GM23338 (cell line): ENCODE results near the gene SCARF1. TPM values are rescaled to one million over a fixed set of nuclear protein-coding genes. Genes with fewer than 3 reads are reported as not detected.

Experiments used
- ATAC-seq: fragments of 200-7000 bp; cut with Tn5 transposase; 3 replicates; pipeline ENCODE4 v1.9.1; 2020
- DNase-seq: peaks from one replicate; pipeline ENCODE4 v3.0.0-alpha.2; 2015; ENCODE audit warnings: low spot score
- H2AFZ ChIP-seq: fragments of 200-600 bp; sonication (generic); 2 replicates; pipeline ENCODE4 v1.8.0; 2016; ENCODE audit warnings: antibody characterized with exemption, mild to moderate bottlenecking, moderate library complexity
- H3F3A ChIP-seq: fragments of 200-600 bp; sonication (generic); replicated peaks from 2 replicates; pipeline ENCODE4 v1.8.0; 2017; ENCODE audit warnings: antibody characterized with exemption, mixed run types, low read depth
- H3K27ac ChIP-seq: fragments of 200-600 bp; sonication (generic); 2 replicates; pipeline ENCODE4 v1.6.1; 2016; ENCODE audit warnings: low read depth
- H3K27me3 ChIP-seq: fragments of 200-600 bp; sonication (generic); 2 replicates; pipeline ENCODE4 v1.8.0; 2016; ENCODE audit warnings: mild to moderate bottlenecking, mixed run types, moderate library complexity; ENCODE audit not compliant: insufficient read depth
- H3K36me3 ChIP-seq: fragments of 200-600 bp; sonication (generic); 2 replicates; pipeline ENCODE4 v1.8.0; 2016; ENCODE audit warnings: mild to moderate bottlenecking; ENCODE audit not compliant: insufficient read depth
- H3K4me1 ChIP-seq: fragments of 200-600 bp; sonication (generic); 2 replicates; pipeline ENCODE4 v1.8.0; 2016; ENCODE audit warnings: mild to moderate bottlenecking, moderate library complexity; ENCODE audit not compliant: insufficient read depth
- H3K4me2 ChIP-seq: fragments of 200-600 bp; sonication (generic); 2 replicates; pipeline ENCODE4 v1.7.1; 2017; ENCODE audit warnings: mixed run types
- H3K4me3 ChIP-seq: fragments of 200-600 bp; sonication (generic); 2 replicates; pipeline ENCODE4 v1.6.1; 2016; ENCODE audit warnings: mixed run types
- H3K79me2 ChIP-seq: fragments of 200-600 bp; sonication (generic); replicated peaks from 2 replicates; pipeline ENCODE4 v1.8.0; 2017; ENCODE audit warnings: mild to moderate bottlenecking; ENCODE audit not compliant: insufficient read depth
- H3K9me2 ChIP-seq: fragments of 200-600 bp; sonication (generic); 2 replicates; pipeline ENCODE4 v1.8.0; 2017; ENCODE audit not compliant: insufficient read depth
- H4K20me1 ChIP-seq: fragments of 200-600 bp; sonication (generic); replicated peaks from 2 replicates; pipeline ENCODE4 v1.8.0; 2017; ENCODE audit warnings: mild to moderate bottlenecking; ENCODE audit not compliant: insufficient read depth
- H3K27ac Mint-ChIP-seq: 2 replicates; pipeline ENCODE4 v1.8.0; 2020; ENCODE audit warnings: inconsistent platforms, mild to moderate bottlenecking, moderate library complexity, mixed read lengths
- H3K27me3 Mint-ChIP-seq: 3 replicates; pipeline ENCODE4 v1.8.0; 2022; ENCODE audit warnings: low read depth, mild to moderate bottlenecking, moderate library complexity, mixed read lengths, inconsistent platforms; ENCODE audit not compliant: insufficient read depth, poor library complexity
- H3K36me3 Mint-ChIP-seq: 3 replicates; pipeline ENCODE4 v1.8.0; 2021; ENCODE audit warnings: low read depth, mild to moderate bottlenecking, inconsistent platforms, moderate library complexity, mixed read lengths
- H3K4me1 Mint-ChIP-seq: 3 replicates; pipeline ENCODE4 v1.8.0; 2020; ENCODE audit warnings: mild to moderate bottlenecking, inconsistent platforms, mixed read lengths
- H3K4me3 Mint-ChIP-seq: 3 replicates; pipeline ENCODE4 v1.8.0; 2021; ENCODE audit warnings: moderate library complexity, mild to moderate bottlenecking, inconsistent platforms, mixed read lengths
- H3K9me3 Mint-ChIP-seq: 3 replicates; pipeline ENCODE4 v1.8.0; 2020; ENCODE audit warnings: moderate library complexity, mild to moderate bottlenecking, inconsistent platforms, mixed read lengths
- CREB1 ChIP-seq: fragments of 250-450 bp; sonication (Bioruptor Pico); IDR thresholded peaks from 2 replicates; pipeline ENCODE4 v1.5.0; 2020; ENCODE audit warnings: low read depth, mild to moderate bottlenecking, moderate library complexity
- EZH2 ChIP-seq: fragments of 200-600 bp; sonication (generic); IDR thresholded peaks from one replicate; pipeline ENCODE4 v1.8.0; 2017; ENCODE audit warnings: antibody characterized with exemption, mild to moderate bottlenecking, low read depth; ENCODE audit not compliant: unreplicated experiment
- EZH2phosphoT487 ChIP-seq: fragments of 200-600 bp; sonication (generic); IDR thresholded peaks from one replicate; pipeline ENCODE4 v1.8.1; 2018; ENCODE audit warnings: antibody characterized with exemption; ENCODE audit not compliant: unreplicated experiment
- JUNB ChIP-seq: IDR thresholded peaks from one replicate; pipeline ENCODE4 v1.6.1; 2016; ENCODE audit warnings: antibody characterized with exemption; ENCODE audit not compliant: unreplicated experiment
- NANOG ChIP-seq: IDR thresholded peaks from 2 replicates; pipeline ENCODE4 v1.6.1; 2016; ENCODE audit warnings: antibody characterized with exemption, borderline replicate concordance
- POLR2AphosphoS5 ChIP-seq: IDR thresholded peaks from 2 replicates; pipeline ENCODE4 v1.6.1; 2016; ENCODE audit warnings: antibody characterized with exemption, low read depth
- ZNF114 ChIP-seq: fragments of 250-450 bp; sonication (Bioruptor Pico); IDR thresholded peaks from 2 replicates; pipeline ENCODE4 v1.5.0; 2020; ENCODE audit warnings: mild to moderate bottlenecking, moderate library complexity
- ZNF331 ChIP-seq: fragments of 250-450 bp; sonication (Bioruptor Pico); IDR thresholded peaks from 2 replicates; pipeline ENCODE4 v1.5.0; 2020; ENCODE audit warnings: low read depth, mild to moderate bottlenecking, moderate library complexity
- polyA plus RNA-seq: library from polyadenylated mRNA; unstranded; fragments of >200 nt; fragmentation: Nextera tagmentation; extraction: Ambion mirVana; gene quantifications from 2 replicates; pipeline ENCODE4 v1.2.1, GENCODE V29; 2016
- total RNA-seq: library from RNA; depleted of rRNA; stranded (reverse); fragments of >200 nt; shearing (Covaris generic); gene quantifications from 2 replicates; pipeline ENCODE4 v1.2.3, GENCODE V29; 2014
- TF ChIP-seq, protein P1 (sequence below): fragments of 250-450 bp; sonication (Bioruptor Pico); IDR thresholded peaks from 2 replicates; pipeline ENCODE4 v1.5.0; 2020; ENCODE audit warnings: mild to moderate bottlenecking, moderate library complexity
- TF ChIP-seq, protein P2 (sequence below), 2 experiments: fragments of 200-600 bp in 1 of 2; sonication (generic) in 1 of 2; conservative IDR thresholded peaks; 2 replicates each; pipeline versions ENCODE4 v1.5.1 to v1.6.1; 2016 to 2017; ENCODE audit warnings: antibody characterized with exemption in 2 of 2, low read depth in 2 of 2, mild to moderate bottlenecking in 2 of 2, moderate library complexity in 1 of 2
- TF ChIP-seq, protein P3 (sequence below): IDR thresholded peaks from 2 replicates; pipeline ENCODE4 v1.6.1; 2016; ENCODE audit warnings: antibody characterized with exemption
- TF ChIP-seq, protein P4 (sequence below): IDR thresholded peaks from one replicate; pipeline ENCODE4 v1.6.1; 2018; ENCODE audit warnings: antibody characterized with exemption; ENCODE audit not compliant: unreplicated experiment

Gene SCARF1
- total and polyA plus RNA-seq, 2 experiments from 2014 or later = 0.76 to 1.6 TPM

DNA sequence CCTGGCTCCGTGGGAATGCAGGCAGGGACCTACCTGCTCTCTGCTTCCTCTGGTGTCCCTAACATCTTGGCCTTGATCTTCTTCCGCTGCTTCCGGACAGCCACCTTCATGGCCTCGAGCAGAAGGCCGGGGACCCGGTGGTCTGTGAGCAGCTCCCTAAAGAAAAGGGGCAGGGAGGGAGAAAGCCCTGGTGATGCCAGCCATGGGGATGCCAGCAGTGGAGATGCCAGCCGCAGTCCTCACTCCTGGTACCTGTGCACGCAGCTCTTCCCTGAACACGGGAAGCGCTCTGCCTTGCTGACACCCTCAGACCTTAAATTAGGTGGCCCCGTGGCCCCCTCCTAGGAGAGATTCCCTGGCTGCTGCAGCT, 2.3 kb upstream of the SCARF1 start:
- Mint-ChIP-seq H3K27ac (no peak overlapping the region), H3K9me3 (peaks cover 2% of the 10 kb centered on the region; the same call in 1 of the 3 replicates), H3K4me3 (peak overlapping the region; percentile 73; the same call in 2 of the 3 replicates), H3K27me3 (peaks cover 30% of the 10 kb centered on the region), H3K4me1 (peaks cover 33% of the 10 kb centered on the region), H3K36me3 (peaks cover 23% of the 10 kb centered on the region)
- H3K4me3 ChIP-seq = peak overlapping the region; percentile 75
- H3K79me2 ChIP-seq = no peaks in the 10 kb centered on the region
- DNase-seq (no peak), ATAC-seq (no peak)
- H3K9me2 ChIP-seq = no peaks in the 10 kb centered on the region
- peak overlapping the region; percentile 98; the same call in 1 of the 2 replicates for H2AFZ ChIP-seq
- H3F3A ChIP-seq = peaks cover 39% of the 10 kb centered on the region
- H3K4me2 ChIP-seq = peak overlapping the region; percentile 82
- H4K20me1 ChIP-seq = peaks cover 10% of the 10 kb centered on the region; the same call in 1 of the 2 replicates
- H3K4me1 ChIP-seq = peaks cover 24% of the 10 kb centered on the region
- H3K27ac ChIP-seq = no peak overlapping the region
- H3K27me3 ChIP-seq = peaks cover 6% of the 10 kb centered on the region
- TF ChIP-seq, protein P1, sequence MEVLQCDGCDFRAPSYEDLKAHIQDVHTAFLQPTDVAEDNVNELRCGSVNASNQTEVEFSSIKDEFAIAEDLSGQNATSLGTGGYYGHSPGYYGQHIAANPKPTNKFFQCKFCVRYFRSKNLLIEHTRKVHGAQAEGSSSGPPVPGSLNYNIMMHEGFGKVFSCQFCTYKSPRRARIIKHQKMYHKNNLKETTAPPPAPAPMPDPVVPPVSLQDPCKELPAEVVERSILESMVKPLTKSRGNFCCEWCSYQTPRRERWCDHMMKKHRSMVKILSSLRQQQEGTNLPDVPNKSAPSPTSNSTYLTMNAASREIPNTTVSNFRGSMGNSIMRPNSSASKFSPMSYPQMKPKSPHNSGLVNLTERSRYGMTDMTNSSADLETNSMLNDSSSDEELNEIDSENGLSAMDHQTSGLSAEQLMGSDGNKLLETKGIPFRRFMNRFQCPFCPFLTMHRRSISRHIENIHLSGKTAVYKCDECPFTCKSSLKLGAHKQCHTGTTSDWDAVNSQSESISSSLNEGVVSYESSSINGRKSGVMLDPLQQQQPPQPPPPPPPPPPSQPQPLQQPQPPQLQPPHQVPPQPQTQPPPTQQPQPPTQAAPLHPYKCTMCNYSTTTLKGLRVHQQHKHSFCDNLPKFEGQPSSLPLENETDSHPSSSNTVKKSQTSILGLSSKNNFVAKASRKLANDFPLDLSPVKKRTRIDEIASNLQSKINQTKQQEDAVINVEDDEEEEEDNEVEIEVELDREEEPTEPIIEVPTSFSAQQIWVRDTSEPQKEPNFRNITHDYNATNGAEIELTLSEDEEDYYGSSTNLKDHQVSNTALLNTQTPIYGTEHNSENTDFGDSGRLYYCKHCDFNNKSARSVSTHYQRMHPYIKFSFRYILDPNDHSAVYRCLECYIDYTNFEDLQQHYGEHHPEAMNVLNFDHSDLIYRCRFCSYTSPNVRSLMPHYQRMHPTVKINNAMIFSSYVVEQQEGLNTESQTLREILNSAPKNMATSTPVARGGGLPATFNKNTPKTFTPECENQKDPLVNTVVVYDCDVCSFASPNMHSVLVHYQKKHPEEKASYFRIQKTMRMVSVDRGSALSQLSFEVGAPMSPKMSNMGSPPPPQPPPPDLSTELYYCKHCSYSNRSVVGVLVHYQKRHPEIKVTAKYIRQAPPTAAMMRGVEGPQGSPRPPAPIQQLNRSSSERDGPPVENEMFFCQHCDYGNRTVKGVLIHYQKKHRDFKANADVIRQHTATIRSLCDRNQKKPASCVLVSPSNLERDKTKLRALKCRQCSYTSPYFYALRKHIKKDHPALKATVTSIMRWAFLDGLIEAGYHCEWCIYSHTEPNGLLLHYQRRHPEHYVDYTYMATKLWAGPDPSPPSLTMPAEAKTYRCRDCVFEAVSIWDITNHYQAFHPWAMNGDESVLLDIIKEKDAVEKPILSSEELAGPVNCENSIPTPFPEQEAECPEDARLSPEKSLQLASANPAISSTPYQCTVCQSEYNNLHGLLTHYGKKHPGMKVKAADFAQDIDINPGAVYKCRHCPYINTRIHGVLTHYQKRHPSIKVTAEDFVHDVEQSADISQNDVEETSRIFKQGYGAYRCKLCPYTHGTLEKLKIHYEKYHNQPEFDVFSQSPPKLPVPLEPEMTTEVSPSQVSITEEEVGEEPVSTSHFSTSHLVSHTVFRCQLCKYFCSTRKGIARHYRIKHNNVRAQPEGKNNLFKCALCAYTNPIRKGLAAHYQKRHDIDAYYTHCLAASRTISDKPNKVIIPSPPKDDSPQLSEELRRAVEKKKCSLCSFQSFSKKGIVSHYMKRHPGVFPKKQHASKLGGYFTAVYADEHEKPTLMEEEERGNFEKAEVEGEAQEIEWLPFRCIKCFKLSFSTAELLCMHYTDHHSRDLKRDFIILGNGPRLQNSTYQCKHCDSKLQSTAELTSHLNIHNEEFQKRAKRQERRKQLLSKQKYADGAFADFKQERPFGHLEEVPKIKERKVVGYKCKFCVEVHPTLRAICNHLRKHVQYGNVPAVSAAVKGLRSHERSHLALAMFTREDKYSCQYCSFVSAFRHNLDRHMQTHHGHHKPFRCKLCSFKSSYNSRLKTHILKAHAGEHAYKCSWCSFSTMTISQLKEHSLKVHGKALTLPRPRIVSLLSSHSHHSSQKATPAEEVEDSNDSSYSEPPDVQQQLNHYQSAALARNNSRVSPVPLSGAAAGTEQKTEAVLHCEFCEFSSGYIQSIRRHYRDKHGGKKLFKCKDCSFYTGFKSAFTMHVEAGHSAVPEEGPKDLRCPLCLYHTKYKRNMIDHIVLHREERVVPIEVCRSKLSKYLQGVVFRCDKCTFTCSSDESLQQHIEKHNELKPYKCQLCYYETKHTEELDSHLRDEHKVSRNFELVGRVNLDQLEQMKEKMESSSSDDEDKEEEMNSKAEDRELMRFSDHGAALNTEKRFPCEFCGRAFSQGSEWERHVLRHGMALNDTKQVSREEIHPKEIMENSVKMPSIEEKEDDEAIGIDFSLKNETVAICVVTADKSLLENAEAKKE (CRISPR knock-in tag) = no peak
- TF ChIP-seq, protein P2, sequence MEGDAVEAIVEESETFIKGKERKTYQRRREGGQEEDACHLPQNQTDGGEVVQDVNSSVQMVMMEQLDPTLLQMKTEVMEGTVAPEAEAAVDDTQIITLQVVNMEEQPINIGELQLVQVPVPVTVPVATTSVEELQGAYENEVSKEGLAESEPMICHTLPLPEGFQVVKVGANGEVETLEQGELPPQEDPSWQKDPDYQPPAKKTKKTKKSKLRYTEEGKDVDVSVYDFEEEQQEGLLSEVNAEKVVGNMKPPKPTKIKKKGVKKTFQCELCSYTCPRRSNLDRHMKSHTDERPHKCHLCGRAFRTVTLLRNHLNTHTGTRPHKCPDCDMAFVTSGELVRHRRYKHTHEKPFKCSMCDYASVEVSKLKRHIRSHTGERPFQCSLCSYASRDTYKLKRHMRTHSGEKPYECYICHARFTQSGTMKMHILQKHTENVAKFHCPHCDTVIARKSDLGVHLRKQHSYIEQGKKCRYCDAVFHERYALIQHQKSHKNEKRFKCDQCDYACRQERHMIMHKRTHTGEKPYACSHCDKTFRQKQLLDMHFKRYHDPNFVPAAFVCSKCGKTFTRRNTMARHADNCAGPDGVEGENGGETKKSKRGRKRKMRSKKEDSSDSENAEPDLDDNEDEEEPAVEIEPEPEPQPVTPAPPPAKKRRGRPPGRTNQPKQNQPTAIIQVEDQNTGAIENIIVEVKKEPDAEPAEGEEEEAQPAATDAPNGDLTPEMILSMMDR (conservative IDR thresholded peaks at IDR 0.05; ENCODE audit: low read depth in 2 of 2) = no peak
- TF ChIP-seq, protein P3, sequence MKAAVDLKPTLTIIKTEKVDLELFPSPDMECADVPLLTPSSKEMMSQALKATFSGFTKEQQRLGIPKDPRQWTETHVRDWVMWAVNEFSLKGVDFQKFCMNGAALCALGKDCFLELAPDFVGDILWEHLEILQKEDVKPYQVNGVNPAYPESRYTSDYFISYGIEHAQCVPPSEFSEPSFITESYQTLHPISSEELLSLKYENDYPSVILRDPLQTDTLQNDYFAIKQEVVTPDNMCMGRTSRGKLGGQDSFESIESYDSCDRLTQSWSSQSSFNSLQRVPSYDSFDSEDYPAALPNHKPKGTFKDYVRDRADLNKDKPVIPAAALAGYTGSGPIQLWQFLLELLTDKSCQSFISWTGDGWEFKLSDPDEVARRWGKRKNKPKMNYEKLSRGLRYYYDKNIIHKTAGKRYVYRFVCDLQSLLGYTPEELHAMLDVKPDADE = no peak
- TF ChIP-seq EZH2 (no peak), CREB1 (CRISPR knock-in tag) (no peak), JUNB (no peak), ZNF114 (CRISPR knock-in tag) (no peak), ZNF331 (no peak), EZH2phosphoT487 (no peak), POLR2AphosphoS5 (no peak), NANOG (no peak)
- TF ChIP-seq, protein P4, sequence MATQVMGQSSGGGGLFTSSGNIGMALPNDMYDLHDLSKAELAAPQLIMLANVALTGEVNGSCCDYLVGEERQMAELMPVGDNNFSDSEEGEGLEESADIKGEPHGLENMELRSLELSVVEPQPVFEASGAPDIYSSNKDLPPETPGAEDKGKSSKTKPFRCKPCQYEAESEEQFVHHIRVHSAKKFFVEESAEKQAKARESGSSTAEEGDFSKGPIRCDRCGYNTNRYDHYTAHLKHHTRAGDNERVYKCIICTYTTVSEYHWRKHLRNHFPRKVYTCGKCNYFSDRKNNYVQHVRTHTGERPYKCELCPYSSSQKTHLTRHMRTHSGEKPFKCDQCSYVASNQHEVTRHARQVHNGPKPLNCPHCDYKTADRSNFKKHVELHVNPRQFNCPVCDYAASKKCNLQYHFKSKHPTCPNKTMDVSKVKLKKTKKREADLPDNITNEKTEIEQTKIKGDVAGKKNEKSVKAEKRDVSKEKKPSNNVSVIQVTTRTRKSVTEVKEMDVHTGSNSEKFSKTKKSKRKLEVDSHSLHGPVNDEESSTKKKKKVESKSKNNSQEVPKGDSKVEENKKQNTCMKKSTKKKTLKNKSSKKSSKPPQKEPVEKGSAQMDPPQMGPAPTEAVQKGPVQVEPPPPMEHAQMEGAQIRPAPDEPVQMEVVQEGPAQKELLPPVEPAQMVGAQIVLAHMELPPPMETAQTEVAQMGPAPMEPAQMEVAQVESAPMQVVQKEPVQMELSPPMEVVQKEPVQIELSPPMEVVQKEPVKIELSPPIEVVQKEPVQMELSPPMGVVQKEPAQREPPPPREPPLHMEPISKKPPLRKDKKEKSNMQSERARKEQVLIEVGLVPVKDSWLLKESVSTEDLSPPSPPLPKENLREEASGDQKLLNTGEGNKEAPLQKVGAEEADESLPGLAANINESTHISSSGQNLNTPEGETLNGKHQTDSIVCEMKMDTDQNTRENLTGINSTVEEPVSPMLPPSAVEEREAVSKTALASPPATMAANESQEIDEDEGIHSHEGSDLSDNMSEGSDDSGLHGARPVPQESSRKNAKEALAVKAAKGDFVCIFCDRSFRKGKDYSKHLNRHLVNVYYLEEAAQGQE = no peak
- peaks cover 18% of the 10 kb centered on the region; the same call in 1 of the 2 replicates for H3K36me3 ChIP-seq
